Measurements from ENCODE around the gene RPL10A.
"Not testable (repeated sequence)": the region's sequence is repeated elsewhere in the genome, so short reads cannot be mapped to it uniquely, and the experiment has no call there.

- not testable (repeated sequence) for TF ChIP-seq POLR2A, CTCF (IDR thresholded peaks at IDR 0.05)
Measured at GRCh38 chr6:35515939-35516338, 47.7 kb downstream of the RPL10A start.
